B cell (primary cell): Measurements from ENCODE around the gene TRABD2B.

Experiments
- CTCF ChIP-seq: fragments of 200-600 bp; IDR thresholded peaks from one replicate; pipeline ENCODE4 v1.8.0; 2022; ENCODE audit warnings: antibody characterized with exemption, mild to moderate bottlenecking
- EZH2 ChIP-seq: IDR thresholded peaks from 2 replicates; pipeline ENCODE4 v1.6.1; 2012; ENCODE audit warnings: borderline replicate concordance, low read depth, mild to moderate bottlenecking, moderate library complexity, low read length; ENCODE audit not compliant: insufficient read depth, poor library complexity, severe bottlenecking

- TF ChIP-seq CTCF (no peak), EZH2 (no peak)
Observed at GRCh38 chr1:47976267-47976666, 20.9 kb downstream of the TRABD2B start.
